HepG2 (cell line): ENCODE measurements around the gene DEDD2. TPM values are rescaled to one million over a fixed set of nuclear protein-coding genes. Genes with fewer than 3 reads are reported as not detected.
"Not testable (repeated sequence)": the region's sequence is repeated elsewhere in the genome, so short reads cannot be mapped to it uniquely, and the experiment has no call there.

Experiments used
- ATAC-seq: fragments of 200-7000 bp; cut with Tn5 transposase; 3 replicates; pipeline ENCODE4 v1.9.1; 2020; ENCODE audit warnings: mild to moderate bottlenecking, moderate library complexity
- BruUV-seq: library from RNA; stranded (reverse); fragments of 400-500 nt; replicated peaks from 2 replicates; lab custom pipeline; 2021; lab: Mats Ljungman, UMichigan
- CTCF ChIA-PET: fragments of 300-600 bp; formaldehyde crosslinking; extraction: SDS; loops from one replicate; lab custom pipeline; 2021; ENCODE audit warnings: low total read pairs, inconsistent platforms, low intra/inter-chr PET ratio; lab: Yijun Ruan, JAX
- POLR2A ChIA-PET: fragments of 350-600 bp; sonication (Branson Sonifier 250); formaldehyde crosslinking; loops from one replicate; lab custom pipeline; 2020; ENCODE audit warnings: antibody characterized with exemption, inconsistent platforms; lab: Yijun Ruan, JAX
- DNase-seq: peaks from one replicate; pipeline ENCODE4 v3.0.0-alpha.2; 2015; ENCODE audit warnings: low spot score
- FAIRE-seq: peaks from 3 replicates; lab custom pipeline; 2011; peaks lifted over from hg19 to GRCh38; lab: Jason Lieb, UNC
- H2AFZ ChIP-seq: one replicate; pipeline ENCODE4 v1.6.1; 2011; ENCODE audit warnings: low read length, inconsistent platforms
- H3K27ac ChIP-seq: fragments of 300-600 bp; 3 replicates; pipeline ENCODE4 v1.8.0; 2011; ENCODE audit warnings: mixed run types, mild to moderate bottlenecking, mixed read lengths, low read length, inconsistent platforms; ENCODE audit not compliant: insufficient read depth; ENCODE audit errors: extremely low read length
- H3K27me3 ChIP-seq, 2 experiments: fragments of 200-600 bp in 1 of 2; 2 replicates in 1 of 2; 3 replicates in 1 of 2; pipeline versions ENCODE4 v1.6.0 to v1.8.0; 2011; ENCODE audit warnings: low read length in 2 of 2, mild to moderate bottlenecking in 2 of 2, moderate library complexity in 2 of 2, inconsistent platforms in 1 of 2; ENCODE audit not compliant: insufficient read depth in 2 of 2, control insufficient read depth in 1 of 2
- H3K36me3 ChIP-seq, 2 experiments: fragments of 200-600 bp in 1 of 2; replicated peaks in 1 of 2; 2 replicates in 1 of 2; 3 replicates in 1 of 2; pipeline versions ENCODE4 v1.5.1 to v1.8.0; 2011; ENCODE audit warnings: low read length in 2 of 2, inconsistent platforms in 1 of 2; ENCODE audit not compliant: insufficient read depth in 2 of 2, control insufficient read depth in 1 of 2
- H3K4me1 ChIP-seq: 2 replicates; pipeline ENCODE4 v1.5.1; 2012; ENCODE audit warnings: low read length, inconsistent platforms; ENCODE audit not compliant: insufficient read depth
- H3K4me2 ChIP-seq: 2 replicates; pipeline ENCODE4 v1.6.0; 2011; ENCODE audit warnings: low read depth, low read length, inconsistent platforms
- H3K4me3 ChIP-seq, 3 experiments: fragments of 200-600 bp in 1 of 3; sonication (generic), shearing (Covaris generic) in 1 of 3; replicated peaks in 1 of 3; 2 replicates each; pipeline ENCODE4 v1.5.1; 2011 to 2016; ENCODE audit warnings: low read length in 3 of 3, inconsistent platforms in 2 of 3, low read depth in 2 of 3, mild to moderate bottlenecking in 2 of 3, control low read depth in 1 of 3, mixed read lengths in 1 of 3; ENCODE audit not compliant: insufficient read depth in 1 of 3
- H3K79me2 ChIP-seq: one replicate; pipeline ENCODE4 v1.6.1; 2011; ENCODE audit warnings: low read length, inconsistent platforms; ENCODE audit not compliant: insufficient read depth
- H3K9ac ChIP-seq: 2 replicates; pipeline ENCODE4 v1.6.0; 2011; ENCODE audit warnings: mild to moderate bottlenecking, low read depth, low read length, inconsistent platforms; ENCODE audit not compliant: insufficient read depth
- H3K9me3 ChIP-seq: 2 replicates; pipeline ENCODE4 v1.5.1; 2012; ENCODE audit warnings: mild to moderate bottlenecking, low read length
- H4K20me1 ChIP-seq: 2 replicates; pipeline ENCODE4 v1.6.0; 2011; ENCODE audit warnings: inconsistent platforms, mild to moderate bottlenecking, low read length, moderate library complexity; ENCODE audit not compliant: insufficient read depth
- ZNF121 ChIP-seq: sonication (generic); formaldehyde crosslinking; IDR thresholded peaks from 2 replicates; pipeline ENCODE4 v1.5.0; 2020; ENCODE audit warnings: mild to moderate bottlenecking, missing genetic modification reagents
- ZNF367 ChIP-seq: sonication (generic); formaldehyde crosslinking; IDR thresholded peaks from 2 replicates; pipeline ENCODE4 v1.4.0; 2020; ENCODE audit warnings: missing genetic modification reagents, borderline replicate concordance
- WGBS: methylation state at CpG from one replicate; pipeline ENCODE4 v1.1.6; 2017; ENCODE audit warnings: low lambda C conversion rate; 5-methylcytosine and 5-hydroxymethylcytosine counted together
- in situ Hi-C: cut with HindIII; loops from 2 replicates; pipeline ENCODE4 v1.10.0; 2017; ENCODE audit warnings: low pct_unique_long_range_greater_than_20kb; ENCODE audit not compliant: extremely low pct_ligation_motif_present
- intact Hi-C: fragments of 100-400 bp; cut with micrococcal nuclease; formaldehyde crosslinking; loops from one replicate; pipeline ENCODE4 v1.10.0; 2022; ENCODE audit not compliant: unreplicated experiment
- polyA plus RNA-seq, 8 experiments: library from polyadenylated mRNA; depleted of rRNA in 3 of 8; stranded (reverse) in 7 of 8; unstranded in 1 of 8; fragments of >200 nt; fragmentation: Illumina TruSeq in 4 of 8; extraction: Trizol in 4 of 8; gene quantifications; 2 replicates each; pipeline versions ENCODE4 v1.2.1 to v1.2.3, GENCODE V29; 2011 to 2016; ENCODE audit warnings: low read depth in 4 of 8, missing spikeins in 1 of 8, mixed read lengths in 1 of 8; ENCODE audit not compliant: insufficient read depth in 1 of 8
- total RNA-seq, 5 experiments: library from RNA; depleted of rRNA; stranded (reverse); fragments of >200 nt; fragmentation: Illumina TruSeq; extraction: Trizol; gene quantifications; 2 replicates each; pipeline ENCODE4 v1.2.3, GENCODE V29; 2016; ENCODE audit warnings: low read depth in 1 of 5

The DEDD2 gene
- total and polyA plus RNA-seq, 2 of the 13 experiments (the other 11 are each of a cell fraction or from before 2014, with no cell fraction given) = 19.2 to 24.7 TPM

- H3K4me2 ChIP-seq, H3K9ac ChIP-seq, FAIRE-seq, BruUV-seq, DNase-seq, in situ Hi-C loops, H4K20me1 ChIP-seq, ATAC-seq, H3K27me3 ChIP-seq, H3K9me3 ChIP-seq, intact Hi-C loops, H3K4me3 ChIP-seq, CTCF ChIA-PET, POLR2A ChIA-PET, H3K36me3 ChIP-seq, H3K27ac ChIP-seq, H2AFZ ChIP-seq: not testable (repeated sequence)
- 61% methylated on average over 4 of the region's 4 CpGs for WGBS
- Histone ChIP-seq H3K4me1 (peaks cover 23% of the 10 kb centered on the region), H3K79me2 (peaks cover 14% of the 10 kb centered on the region)
- peak; percentile 44 for TF ChIP-seq ZNF121 (CRISPR knock-in tag)
These were observed 48.6 kb upstream of the DEDD2 start for GRCh38 chr19:42266105-42266504.

- Histone ChIP-seq H3K79me2 (no peaks in the 10 kb centered on the region), H3K27ac (no peak overlapping the region), H2AFZ (no peak overlapping the region), H3K9me3 (no peaks in the 10 kb centered on the region), H3K4me2 (no peak overlapping the region), H4K20me1 (no peaks in the 10 kb centered on the region), H3K36me3 (no peaks in the 10 kb centered on the region), H3K27me3 (no peaks in the 10 kb centered on the region), H3K9ac (no peak overlapping the region), H3K4me3 (no peak overlapping the region), H3K4me1 (peaks cover 31% of the 10 kb centered on the region)
- no TSS peak for BruUV-seq
- CTCF ChIA-PET = no interaction called here
- 71% methylated on average over 3 of the region's 3 CpGs for WGBS
- intact Hi-C loops = no loop called here
- no peak for TF ChIP-seq ZNF367 (CRISPR knock-in tag)
- DNase-seq (no peak), ATAC-seq (no peak), FAIRE-seq (no peak)
- in situ Hi-C loops = no loop called here
- POLR2A ChIA-PET = no interaction called here
These were observed 44.3 kb upstream of the DEDD2 start for GRCh38 chr19:42261763-42262162.
